Glomerular visceral epithelial cell (primary cell): Measurements from ENCODE around the gene SDCBP2.
"Not testable (repeated sequence)": the region's sequence is repeated elsewhere in the genome, so short reads cannot be mapped to it uniquely, and the experiment has no call there.

Source experiments
- DNase-seq: peaks from one replicate; pipeline ENCODE4 v3.0.0-alpha.2; 2016; ENCODE audit errors: extremely low spot score

SDCBP2 gene

GRCh38 chr20:1360094-1360846 lies 31.3 kb upstream of the SDCBP2 start:
- DNase-seq: no peak

- DNase-seq: peak; percentile 60
Observed at GRCh38 chr20:1357921-1358671, 29.2 kb upstream of the SDCBP2 start.

- DNase-seq: no peak
Observed at GRCh38 chr20:1353956-1354355, 25.0 kb upstream of the SDCBP2 start.

- no peak for DNase-seq
Observed at GRCh38 chr20:1346315-1346969, 17.5 kb upstream of the SDCBP2 start.

- DNase-seq: no peak
Observed at GRCh38 chr20:1345756-1346093, 16.8 kb upstream of the SDCBP2 start.

- DNase-seq: no peak
Observed at GRCh38 chr20:1345030-1345755, 16.3 kb upstream of the SDCBP2 start.

GRCh38 chr20:1343446-1344124 lies 14.6 kb upstream of the SDCBP2 start:
- DNase-seq: not testable (repeated sequence)

GRCh38 chr20:1341561-1342265 lies 12.8 kb upstream of the SDCBP2 start:
- DNase-seq: no peak

GRCh38 chr20:1338801-1339200 lies 9.9 kb upstream of the SDCBP2 start:
- DNase-seq: no peak

- DNase-seq: no peak
Observed at GRCh38 chr20:1338096-1338495, 9.2 kb upstream of the SDCBP2 start.

- DNase-seq: no peak
Observed at GRCh38 chr20:1337441-1337840, 8.5 kb upstream of the SDCBP2 start.

- no peak for DNase-seq
Observed at GRCh38 chr20:1336699-1337367, 7.9 kb upstream of the SDCBP2 start.

GRCh38 chr20:1335961-1336698 lies 7.2 kb upstream of the SDCBP2 start:
- no peak for DNase-seq

- no peak for DNase-seq
Observed at GRCh38 chr20:1334761-1335160, 5.8 kb upstream of the SDCBP2 start.

- no peak for DNase-seq
Observed at GRCh38 chr20:1334370-1334731, 5.4 kb upstream of the SDCBP2 start.

GRCh38 chr20:1333462-1334369 lies 4.8 kb upstream of the SDCBP2 start:
- DNase-seq: no peak

GRCh38 chr20:1332749-1333300 lies 3.9 kb upstream of the SDCBP2 start:
- no peak for DNase-seq

- no peak for DNase-seq
Observed at GRCh38 chr20:1331801-1332453, 3.0 kb upstream of the SDCBP2 start.
